Smooth muscle cell (in vitro differentiated cells): ENCODE data around the gene SNRPD1. TPM values are rescaled to one million over a fixed set of nuclear protein-coding genes. Genes with fewer than 3 reads are reported as not detected.
"Not testable (repeated sequence)": the region's sequence is repeated elsewhere in the genome, so short reads cannot be mapped to it uniquely, and the experiment has no call there.

Experiments
- DNase-seq: peaks from one replicate; lab custom pipeline; 2025; ENCODE audit not compliant: unreplicated experiment; lab: John Stamatoyannopoulos, UW
- H2AFZ ChIP-seq: fragments of 200-600 bp; sonication (generic); 2 replicates; pipeline ENCODE4 v1.6.0; 2016; ENCODE audit warnings: antibody characterized with exemption, low read depth, mild to moderate bottlenecking
- H3F3A ChIP-seq: fragments of 200-600 bp; sonication (generic); 2 replicates; pipeline ENCODE4 v1.6.0; 2017; ENCODE audit warnings: antibody characterized with exemption, low read depth
- H3K27ac ChIP-seq: fragments of 200-600 bp; sonication (generic); 2 replicates; pipeline ENCODE4 v1.5.1; 2016; ENCODE audit warnings: low read depth, mild to moderate bottlenecking
- H3K27me3 ChIP-seq: fragments of 200-600 bp; sonication (generic); 2 replicates; pipeline ENCODE4 v1.6.1; 2016; ENCODE audit warnings: low read depth, mild to moderate bottlenecking
- H3K36me3 ChIP-seq: fragments of 200-600 bp; sonication (generic); 2 replicates; pipeline ENCODE4 v1.5.1; 2016; ENCODE audit warnings: low read depth
- H3K4me1 ChIP-seq: fragments of 200-600 bp; sonication (generic); 2 replicates; pipeline ENCODE4 v1.5.1; 2016; ENCODE audit warnings: low read depth
- H3K4me2 ChIP-seq: fragments of 200-600 bp; sonication (generic); 2 replicates; pipeline ENCODE4 v1.6.0; 2016; ENCODE audit warnings: mild to moderate bottlenecking
- H3K4me3 ChIP-seq: fragments of 200-600 bp; sonication (generic); 2 replicates; pipeline ENCODE4 v1.5.1; 2016; ENCODE audit warnings: mild to moderate bottlenecking
- H3K79me2 ChIP-seq: fragments of 200-600 bp; sonication (generic); 2 replicates; pipeline ENCODE4 v1.6.0; 2016; ENCODE audit warnings: low read depth, mild to moderate bottlenecking
- H3K9ac ChIP-seq: fragments of 200-600 bp; sonication (generic); 2 replicates; pipeline ENCODE4 v1.6.0; 2016; ENCODE audit warnings: low read depth
- H3K9me3 ChIP-seq: fragments of 200-600 bp; sonication (generic); replicated peaks from 2 replicates; pipeline ENCODE4 v1.5.1; 2016; ENCODE audit warnings: low read depth
- H4K20me1 ChIP-seq: fragments of 200-600 bp; sonication (generic); 2 replicates; pipeline ENCODE4 v1.6.0; 2016; ENCODE audit warnings: low read depth
- CTCF ChIP-seq: fragments of 200-600 bp; sonication (generic); IDR thresholded peaks from 2 replicates; pipeline ENCODE4 v1.5.1; 2017; ENCODE audit warnings: borderline replicate concordance, mild to moderate bottlenecking, antibody characterized with exemption; ENCODE audit not compliant: insufficient read depth, poor library complexity, severe bottlenecking
- WGBS: methylation state at CpG from one replicate; pipeline ENCODE4 v1.1.7; 2016; ENCODE audit warnings: low lambda C conversion rate; 5-methylcytosine and 5-hydroxymethylcytosine counted together
- polyA plus RNA-seq: library from polyadenylated mRNA; unstranded; fragments of >200 nt; fragmentation: Nextera tagmentation; extraction: Ambion mirVana; gene quantifications from 2 replicates; pipeline ENCODE4 v1.2.1, GENCODE V29; 2016
- total RNA-seq: library from RNA; depleted of rRNA; stranded (reverse); fragments of >200 nt; gene quantifications from 2 replicates; pipeline ENCODE4 v1.2.3, GENCODE V29; 2014

Gene SNRPD1
- total and polyA plus RNA-seq, 2 experiments from 2014 or later: 23.0 to 129 TPM

- H3K4me3 ChIP-seq: no peak overlapping the region
- H3K9me3 ChIP-seq: no peaks in the 10 kb centered on the region
- H3K27ac ChIP-seq: no peak overlapping the region
- DNase-seq: no peak
- H3F3A ChIP-seq: no peaks in the 10 kb centered on the region
- no peaks in the 10 kb centered on the region for H3K27me3 ChIP-seq
- H3K36me3 ChIP-seq: no peaks in the 10 kb centered on the region
- no peaks in the 10 kb centered on the region for H3K4me1 ChIP-seq
- no peak overlapping the region for H2AFZ ChIP-seq
- 78% methylated on average over 2 of the region's 2 CpGs for WGBS
- H3K4me2 ChIP-seq: no peak overlapping the region
- TF ChIP-seq CTCF: no peak
- no peak overlapping the region for H3K9ac ChIP-seq
- H4K20me1 ChIP-seq: no peaks in the 10 kb centered on the region
- peaks cover 6% of the 10 kb centered on the region for H3K79me2 ChIP-seq
Measured at GRCh38 chr18:21604671-21605070, 7.4 kb upstream of the SNRPD1 start.

- no peak overlapping the region for H3K4me2 ChIP-seq
- H3K9me3 ChIP-seq: no peaks in the 10 kb centered on the region
- H3K27me3 ChIP-seq: no peaks in the 10 kb centered on the region
- TF ChIP-seq CTCF: no peak
- H3K36me3 ChIP-seq: no peaks in the 10 kb centered on the region
- DNase-seq: no peak
- H3F3A ChIP-seq: no peaks in the 10 kb centered on the region
- H4K20me1 ChIP-seq: no peaks in the 10 kb centered on the region
- H3K4me3 ChIP-seq: no peak overlapping the region
- no peak overlapping the region for H2AFZ ChIP-seq
- no peaks in the 10 kb centered on the region for H3K4me1 ChIP-seq
- peaks cover under 1% of the 10 kb centered on the region for H3K79me2 ChIP-seq
- H3K27ac ChIP-seq: no peak overlapping the region
- H3K9ac ChIP-seq: no peak overlapping the region
Measured at GRCh38 chr18:21605213-21605612, 6.9 kb upstream of the SNRPD1 start.

GRCh38 chr18:21611401-21612124, 551 bp upstream of the SNRPD1 start:
- H3K79me2 ChIP-seq: peaks cover 43% of the 10 kb centered on the region
- H3K4me1 ChIP-seq: peaks cover 13% of the 10 kb centered on the region
- H3K27me3 ChIP-seq, H3K9me3 ChIP-seq, H3F3A ChIP-seq, H3K36me3 ChIP-seq, DNase-seq, H3K9ac ChIP-seq: not testable (repeated sequence)
- peak overlapping the region; percentile 88 for H3K4me2 ChIP-seq
- H3K4me3 ChIP-seq: peak overlapping the region; percentile 68
- peak overlapping the region; percentile 82 for H2AFZ ChIP-seq
- peak overlapping the region; percentile 58 for H3K27ac ChIP-seq
- peaks cover 21% of the 10 kb centered on the region for H4K20me1 ChIP-seq
- 74% methylated on average over 30 of the region's 30 CpGs for WGBS

GRCh38 chr18:21621640-21622039, 9.5 kb downstream of the SNRPD1 start:
- not testable (repeated sequence) for H3K9me3 ChIP-seq, H3K27me3 ChIP-seq, DNase-seq, H2AFZ ChIP-seq, H3K27ac ChIP-seq, H3F3A ChIP-seq, H3K4me2 ChIP-seq, H3K4me3 ChIP-seq, H3K9ac ChIP-seq, H3K4me1 ChIP-seq
- 96% methylated on average over 9 of the region's 9 CpGs for WGBS
- Histone ChIP-seq H3K79me2 (peaks cover 72% of the 10 kb centered on the region), H4K20me1 (peaks cover 57% of the 10 kb centered on the region), H3K36me3 (peaks cover 24% of the 10 kb centered on the region)
